Neutrophil (primary cell): ENCODE data around the gene EIF2A.

Source experiments
- H3K27ac ChIP-seq: fragments of 200-600 bp; sonication (generic); 2 replicates; pipeline ENCODE4 v1.5.1; 2016; ENCODE audit warnings: mild to moderate bottlenecking, moderate library complexity
- H3K27me3 ChIP-seq: fragments of 200-600 bp; sonication (generic); 2 replicates; pipeline ENCODE4 v1.6.0; 2016; ENCODE audit warnings: mild to moderate bottlenecking
- H3K36me3 ChIP-seq: fragments of 200-600 bp; sonication (generic); 2 replicates; pipeline ENCODE4 v1.5.1; 2017
- H3K4me1 ChIP-seq, 2 experiments: fragments of 200-600 bp in 1 of 2; sonication (generic) in 1 of 2; 1 replicate in 1 of 2; 2 replicates in 1 of 2; pipeline versions ENCODE4 v1.5.1 to v1.6.1; 2013 to 2016; ENCODE audit warnings: low read depth in 1 of 2, low read length in 1 of 2, mild to moderate bottlenecking in 1 of 2, moderate library complexity in 1 of 2; ENCODE audit not compliant: control insufficient read depth in 1 of 2, insufficient read depth in 1 of 2
- H3K4me3 ChIP-seq, 2 experiments: fragments of 200-600 bp in 1 of 2; sonication (generic) in 1 of 2; 1 replicate in 1 of 2; 2 replicates in 1 of 2; pipeline ENCODE4 v1.5.1; 2013 to 2016; ENCODE audit warnings: low read depth in 1 of 2, low read length in 1 of 2, mild to moderate bottlenecking in 1 of 2, moderate library complexity in 1 of 2
- H3K9me3 ChIP-seq: fragments of 200-600 bp; sonication (generic); 2 replicates; pipeline ENCODE4 v1.5.1; 2016
- CTCF ChIP-seq: fragments of 200-600 bp; sonication (generic); IDR thresholded peaks from 2 replicates; pipeline ENCODE4 v1.5.1; 2016; ENCODE audit warnings: antibody characterized with exemption

EIF2A gene

GRCh38 chr3:150523538-150523937 lies 23.0 kb upstream of the EIF2A start:
- TF ChIP-seq CTCF, result no peak

GRCh38 chr3:150527464-150528255 lies 18.9 kb upstream of the EIF2A start:
- no peaks in the 10 kb centered on the region for H3K9me3 ChIP-seq
- H3K4me1 ChIP-seq, result no peaks in the 10 kb centered on the region
- no peaks in the 10 kb centered on the region for H3K36me3 ChIP-seq
- no peak overlapping the region for H3K4me3 ChIP-seq
- H3K27ac ChIP-seq, result no peak overlapping the region
- no peak for TF ChIP-seq CTCF
- no peaks in the 10 kb centered on the region for H3K27me3 ChIP-seq

More at GRCh38 chr3:150523538-150523937, 23.0 kb upstream of the EIF2A start:
- no peaks in the 10 kb centered on the region for H3K9me3 ChIP-seq
- no peaks in the 10 kb centered on the region for H3K4me1 ChIP-seq
- no peaks in the 10 kb centered on the region for H3K36me3 ChIP-seq
- no peak overlapping the region for H3K27ac ChIP-seq
- H3K27me3 ChIP-seq, result no peaks in the 10 kb centered on the region
- no peak overlapping the region for H3K4me3 ChIP-seq

- Histone ChIP-seq H3K27me3 (no peaks in the 10 kb centered on the region), H3K9me3 (no peaks in the 10 kb centered on the region), H3K4me1 (no peaks in the 10 kb centered on the region), H3K27ac (no peak overlapping the region), H3K4me3 (no peak overlapping the region), H3K36me3 (no peaks in the 10 kb centered on the region)
- TF ChIP-seq CTCF, result no peak
Observed at GRCh38 chr3:150528354-150528797, 18.2 kb upstream of the EIF2A start.

GRCh38 chr3:150531775-150532174 lies 14.8 kb upstream of the EIF2A start:
- Histone ChIP-seq H3K27me3 (no peaks in the 10 kb centered on the region), H3K36me3 (no peaks in the 10 kb centered on the region), H3K9me3 (no peaks in the 10 kb centered on the region), H3K4me1 (no peaks in the 10 kb centered on the region), H3K4me3 (no peak overlapping the region), H3K27ac (no peak overlapping the region)
- TF ChIP-seq CTCF, result no peak

- no peak for TF ChIP-seq CTCF
- no peaks in the 10 kb centered on the region for H3K9me3 ChIP-seq
Observed at GRCh38 chr3:150535204-150535603, 11.4 kb upstream of the EIF2A start.

More at GRCh38 chr3:150535204-150535603, 11.4 kb upstream of the EIF2A start:
- Histone ChIP-seq H3K4me3 (no peak overlapping the region), H3K27me3 (no peaks in the 10 kb centered on the region), H3K27ac (no peak overlapping the region), H3K36me3 (no peaks in the 10 kb centered on the region), H3K4me1 (no peaks in the 10 kb centered on the region)
